Endothelial cell of umbilical vein (primary cell): ENCODE data around the gene CTNND2. TPM values are rescaled to one million over a fixed set of nuclear protein-coding genes. Genes with fewer than 3 reads are reported as not detected.

Experiments
- BruUV-seq: library from RNA; stranded (reverse); fragments of 400-500 nt; replicated peaks from 2 replicates; lab custom pipeline; 2021; lab: Mats Ljungman, UMichigan
- CTCF ChIA-PET: fragments of 300-600, 350-600 bp; sonication (Branson Sonifier 250); formaldehyde crosslinking; loops from one replicate; lab custom pipeline; 2021; ENCODE audit warnings: antibody characterized with exemption, inconsistent platforms; lab: Charles Lee
- POLR2A ChIA-PET: fragments of 300-600, 350-600 bp; sonication (Branson Sonifier 250); formaldehyde crosslinking; loops from one replicate; lab custom pipeline; 2021; ENCODE audit warnings: antibody characterized with exemption, inconsistent platforms; lab: Charles Lee
- DNase-seq: peaks from one replicate; pipeline ENCODE4 v3.0.0-alpha.2; 2011; ENCODE audit warnings: low read depth, low spot score
- FAIRE-seq: peaks from 2 replicates; lab custom pipeline; 2011; peaks lifted over from hg19 to GRCh38; lab: Jason Lieb, UNC
- H2AFZ ChIP-seq: 2 replicates; pipeline ENCODE4 v1.6.0; 2012; ENCODE audit warnings: low read depth, low read length, control low read depth, inconsistent platforms
- H3K27ac ChIP-seq: 2 replicates; pipeline ENCODE4 v1.5.1; 2011; ENCODE audit warnings: low read depth, mild to moderate bottlenecking, control low read depth, low read length, moderate library complexity; ENCODE audit not compliant: insufficient read depth
- H3K27me3 ChIP-seq, 2 experiments: 2 replicates each; pipeline versions ENCODE4 v1.6.0 to v1.6.1; 2011; ENCODE audit warnings: low read length in 2 of 2, mixed read lengths in 1 of 2; ENCODE audit not compliant: control insufficient read depth in 2 of 2, insufficient read depth in 2 of 2
- H3K36me3 ChIP-seq, 2 experiments: 2 replicates in 1 of 2; 3 replicates in 1 of 2; pipeline ENCODE4 v1.5.1; 2011; ENCODE audit warnings: low read length in 2 of 2, mild to moderate bottlenecking in 1 of 2, moderate library complexity in 1 of 2; ENCODE audit not compliant: control insufficient read depth in 2 of 2, insufficient read depth in 2 of 2; ENCODE audit errors: extremely low read depth in 1 of 2
- H3K4me1 ChIP-seq: 3 replicates; pipeline ENCODE4 v1.5.1; 2011; ENCODE audit warnings: mild to moderate bottlenecking, low read length; ENCODE audit not compliant: control insufficient read depth, insufficient read depth; ENCODE audit errors: extremely low read depth
- H3K4me2 ChIP-seq: 2 replicates; pipeline ENCODE4 v1.6.1; 2011; ENCODE audit warnings: low read length, control low read depth, mixed read lengths; ENCODE audit not compliant: insufficient read depth
- H3K4me3 ChIP-seq, 3 experiments: fragments of 200-600 bp in 1 of 3; sonication (generic), shearing (Covaris generic) in 1 of 3; replicated peaks in 1 of 3; 2 replicates each; pipeline ENCODE4 v1.5.1; 2011 to 2016; ENCODE audit warnings: control low read depth in 3 of 3, low read length in 3 of 3, mild to moderate bottlenecking in 2 of 3, inconsistent platforms in 1 of 3, low read depth in 1 of 3, moderate library complexity in 1 of 3; ENCODE audit not compliant: insufficient read depth in 1 of 3
- H3K79me2 ChIP-seq: 2 replicates; pipeline ENCODE4 v1.6.0; 2012; ENCODE audit warnings: low read length, inconsistent platforms; ENCODE audit not compliant: control insufficient read depth, insufficient read depth
- H3K9ac ChIP-seq: replicated peaks from 2 replicates; pipeline ENCODE3; 2011; ENCODE audit warnings: low read length, control low read depth; ENCODE audit not compliant: insufficient read depth; ENCODE audit errors: extremely low read depth
- H3K9me1 ChIP-seq: replicated peaks from 3 replicates; pipeline ENCODE4 v1.6.0; 2011; ENCODE audit warnings: mild to moderate bottlenecking, low read length; ENCODE audit not compliant: control insufficient read depth, insufficient read depth; ENCODE audit errors: extremely low read depth
- H3K9me3 ChIP-seq: replicated peaks from 2 replicates; pipeline ENCODE4 v1.5.1; 2012; ENCODE audit warnings: low read length, inconsistent platforms; ENCODE audit not compliant: control insufficient read depth, insufficient read depth
- H4K20me1 ChIP-seq: replicated peaks from 2 replicates; pipeline ENCODE3; 2011; ENCODE audit warnings: mild to moderate bottlenecking, low read length; ENCODE audit not compliant: control insufficient read depth, insufficient read depth; ENCODE audit errors: extremely low read depth
- EZH2 ChIP-seq: IDR thresholded peaks from 2 replicates; pipeline ENCODE4 v1.6.1; 2012; ENCODE audit warnings: borderline replicate concordance, low read depth, mild to moderate bottlenecking, moderate library complexity, low read length, inconsistent platforms; ENCODE audit not compliant: severe bottlenecking
- GATA2 ChIP-seq: IDR thresholded peaks from 2 replicates; pipeline ENCODE4 v1.7.0; 2011; ENCODE audit warnings: low read depth, mild to moderate bottlenecking, moderate library complexity, mixed read lengths, low read length; ENCODE audit not compliant: insufficient read length, insufficient read depth
- JUN ChIP-seq: IDR thresholded peaks from 2 replicates; pipeline ENCODE4 v1.6.1; 2011; ENCODE audit warnings: borderline replicate concordance, low read depth; ENCODE audit not compliant: insufficient read length, insufficient read depth
- MYC ChIP-seq: IDR thresholded peaks from one replicate; pipeline ENCODE4 v1.6.1; 2011; ENCODE audit warnings: mild to moderate bottlenecking, low read depth, low read length
- dilution Hi-C: fragments of 300-500 bp; cut with MboI; formaldehyde crosslinking; loops from one replicate; pipeline ENCODE4 v1.15.0; 2019; ENCODE audit warnings: low sequenced_read_pairs; ENCODE audit not compliant: extremely low pct_ligation_motif_present
- intact Hi-C: fragments of 100-400 bp; cut with micrococcal nuclease; formaldehyde crosslinking; loops from one replicate; pipeline ENCODE4 v1.10.0; 2022
- polyA plus RNA-seq, 4 experiments: library from polyadenylated mRNA; depleted of rRNA in 3 of 4; stranded (reverse) in 3 of 4; unstranded in 1 of 4; fragments of >200 nt; gene quantifications; 2 replicates each; pipeline versions ENCODE4 v1.2.1 to v1.2.3, GENCODE V29; 2011 to 2012; ENCODE audit warnings: missing spikeins in 1 of 4
- total RNA-seq: library from RNA; stranded (reverse); gene quantifications from 2 replicates; pipeline ENCODE4 v1.2.3, GENCODE V29; 2021

Gene CTNND2
- total and polyA plus RNA-seq, 2 donors (not counting 3 experiments of a cell fraction or from before 2014, with no cell fraction given): not detected

- ChIA-PET CTCF (no interaction called here), POLR2A (no interaction called here)
- BruUV-seq: no TSS peak
- H3K79me2 ChIP-seq: no peaks in the 10 kb centered on the region
- FAIRE-seq (no peak), DNase-seq (no peak)
- no peaks in the 10 kb centered on the region for H3K9me1 ChIP-seq
- no peaks in the 10 kb centered on the region for H4K20me1 ChIP-seq
- no peak overlapping the region for H3K4me2 ChIP-seq
- no peak overlapping the region for H3K9ac ChIP-seq
- H3K27ac ChIP-seq: no peak overlapping the region
- no peak overlapping the region for H2AFZ ChIP-seq
- no peaks in the 10 kb centered on the region for H3K27me3 ChIP-seq
- H3K4me3 ChIP-seq: no peak overlapping the region
- intact Hi-C loops (no loop called here), dilution Hi-C loops (no loop called here)
- TF ChIP-seq JUN (no peak), MYC (no peak)
- H3K9me3 ChIP-seq: peaks cover 6% of the 10 kb centered on the region
- no peaks in the 10 kb centered on the region for H3K36me3 ChIP-seq
- no peaks in the 10 kb centered on the region for H3K4me1 ChIP-seq
These were observed 111.6 kb downstream of the CTNND2 start for GRCh38 chr5:11792621-11793020.

GRCh38 chr5:11791792-11792191, 112.5 kb downstream of the CTNND2 start:
- no peaks in the 10 kb centered on the region for H3K36me3 ChIP-seq
- TF ChIP-seq MYC: no peak
- TF ChIP-seq GATA2: no peak
- no peak for TF ChIP-seq EZH2
- no peak overlapping the region for H3K27ac ChIP-seq
- DNase-seq (no peak), FAIRE-seq (no peak)
- H3K4me1 ChIP-seq: no peaks in the 10 kb centered on the region
- dilution Hi-C loops: no loop called here
- no peak overlapping the region for H2AFZ ChIP-seq
- no peak overlapping the region for H3K9ac ChIP-seq
- H3K27me3 ChIP-seq: no peaks in the 10 kb centered on the region
- H3K9me1 ChIP-seq: no peaks in the 10 kb centered on the region
- no TSS peak for BruUV-seq
- H3K79me2 ChIP-seq: no peaks in the 10 kb centered on the region
- no peak overlapping the region for H3K4me2 ChIP-seq
- POLR2A ChIA-PET: no interaction called here
- intact Hi-C loops: no loop called here
- no peak overlapping the region for H3K4me3 ChIP-seq
- CTCF ChIA-PET: no interaction called here
- H4K20me1 ChIP-seq: no peaks in the 10 kb centered on the region
- peaks cover 6% of the 10 kb centered on the region for H3K9me3 ChIP-seq
